GM12878 (cell line): ENCODE measurements around the gene RALGPS1.

ENCODE experiments used
- CREB1 ChIP-seq: IDR thresholded peaks from 2 replicates; pipeline ENCODE4 v1.6.1; 2012; ENCODE audit warnings: low read depth, mild to moderate bottlenecking, inconsistent platforms
- YBX1 ChIP-seq: fragments of 450-650 bp; IDR thresholded peaks from 2 replicates; pipeline ENCODE4 v1.6.1; 2016; ENCODE audit warnings: antibody characterized with exemption
- TF ChIP-seq, protein P1 (sequence below), 3 experiments: IDR thresholded peaks in 2 of 3; conservative IDR thresholded peaks in 1 of 3; 2 replicates each; pipeline ENCODE4 v1.5.1; 2011; ENCODE audit warnings: low read depth in 3 of 3, low read length in 3 of 3, mild to moderate bottlenecking in 3 of 3, control low read depth in 2 of 3, moderate library complexity in 2 of 3, inconsistent platforms in 1 of 3, mixed read lengths in 1 of 3; ENCODE audit not compliant: control insufficient read depth in 2 of 3, insufficient read depth in 1 of 3; ENCODE audit errors: extremely low read depth in 1 of 3
- TF ChIP-seq, protein P2 (sequence below): fragments of 450-650 bp; IDR thresholded peaks from 2 replicates; pipeline ENCODE4 v1.6.1; 2016; ENCODE audit warnings: mild to moderate bottlenecking

DNA sequence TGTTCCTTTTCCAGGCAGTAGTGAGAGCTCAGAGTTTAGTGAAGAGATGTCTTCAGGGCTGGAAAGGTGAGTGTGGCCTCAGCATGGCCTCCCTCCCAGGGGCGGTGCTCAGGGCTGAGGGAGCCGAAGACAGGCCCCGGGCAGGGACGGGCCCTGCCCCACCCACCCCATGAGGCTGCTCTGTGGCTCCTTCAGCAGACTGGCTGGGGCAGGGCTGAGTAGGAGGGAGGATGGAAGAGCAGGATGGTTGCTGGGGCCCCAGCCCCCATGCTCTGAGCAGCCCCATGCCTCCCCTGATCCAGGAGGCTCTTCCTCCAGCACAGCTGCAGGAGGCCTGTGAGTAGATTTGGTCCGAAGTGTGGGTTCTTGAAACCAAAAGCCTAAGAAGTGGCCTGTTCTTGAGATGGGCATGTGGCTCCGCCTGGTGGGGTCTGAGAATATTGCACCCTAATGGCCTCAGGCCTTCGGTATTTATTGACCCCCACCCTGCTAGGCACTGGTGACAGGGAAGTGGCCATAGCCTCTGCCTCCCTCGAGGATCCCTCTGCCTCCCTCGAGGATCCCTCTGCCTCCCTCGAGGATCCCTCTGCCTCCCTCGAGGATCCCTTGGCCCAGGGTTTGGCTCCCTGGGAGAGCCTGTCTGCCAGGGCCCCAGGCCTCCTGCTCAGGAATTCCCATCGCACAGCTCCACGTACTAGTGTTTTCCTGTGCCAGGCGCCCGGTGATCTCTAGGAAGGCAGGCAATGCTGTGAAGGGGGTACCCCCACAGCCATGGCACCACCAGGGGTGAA, 284.6 kb downstream of the RALGPS1 start:
- TF ChIP-seq, protein P1, sequence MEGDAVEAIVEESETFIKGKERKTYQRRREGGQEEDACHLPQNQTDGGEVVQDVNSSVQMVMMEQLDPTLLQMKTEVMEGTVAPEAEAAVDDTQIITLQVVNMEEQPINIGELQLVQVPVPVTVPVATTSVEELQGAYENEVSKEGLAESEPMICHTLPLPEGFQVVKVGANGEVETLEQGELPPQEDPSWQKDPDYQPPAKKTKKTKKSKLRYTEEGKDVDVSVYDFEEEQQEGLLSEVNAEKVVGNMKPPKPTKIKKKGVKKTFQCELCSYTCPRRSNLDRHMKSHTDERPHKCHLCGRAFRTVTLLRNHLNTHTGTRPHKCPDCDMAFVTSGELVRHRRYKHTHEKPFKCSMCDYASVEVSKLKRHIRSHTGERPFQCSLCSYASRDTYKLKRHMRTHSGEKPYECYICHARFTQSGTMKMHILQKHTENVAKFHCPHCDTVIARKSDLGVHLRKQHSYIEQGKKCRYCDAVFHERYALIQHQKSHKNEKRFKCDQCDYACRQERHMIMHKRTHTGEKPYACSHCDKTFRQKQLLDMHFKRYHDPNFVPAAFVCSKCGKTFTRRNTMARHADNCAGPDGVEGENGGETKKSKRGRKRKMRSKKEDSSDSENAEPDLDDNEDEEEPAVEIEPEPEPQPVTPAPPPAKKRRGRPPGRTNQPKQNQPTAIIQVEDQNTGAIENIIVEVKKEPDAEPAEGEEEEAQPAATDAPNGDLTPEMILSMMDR (IDR thresholded peaks at IDR 0.05 in 2 of 3, conservative IDR thresholded peaks at IDR 0.05 in 1 of 3; ENCODE audit: control insufficient read depth in 2 of 3, extremely low read depth in 1 of 3, insufficient read depth in 1 of 3, low read depth in 3 of 3, low read length in 3 of 3), result peak; percentile 92 to 98 (median 96)
- TF ChIP-seq YBX1 (no peak), CREB1 (no peak)
- TF ChIP-seq, protein P2, sequence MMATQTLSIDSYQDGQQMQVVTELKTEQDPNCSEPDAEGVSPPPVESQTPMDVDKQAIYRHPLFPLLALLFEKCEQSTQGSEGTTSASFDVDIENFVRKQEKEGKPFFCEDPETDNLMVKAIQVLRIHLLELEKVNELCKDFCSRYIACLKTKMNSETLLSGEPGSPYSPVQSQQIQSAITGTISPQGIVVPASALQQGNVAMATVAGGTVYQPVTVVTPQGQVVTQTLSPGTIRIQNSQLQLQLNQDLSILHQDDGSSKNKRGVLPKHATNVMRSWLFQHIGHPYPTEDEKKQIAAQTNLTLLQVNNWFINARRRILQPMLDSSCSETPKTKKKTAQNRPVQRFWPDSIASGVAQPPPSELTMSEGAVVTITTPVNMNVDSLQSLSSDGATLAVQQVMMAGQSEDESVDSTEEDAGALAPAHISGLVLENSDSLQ, result no peak
